GM21619 (cell line): Measurements from ENCODE around the gene AVP.
"Not testable (repeated sequence)": the region's sequence is repeated elsewhere in the genome, so short reads cannot be mapped to it uniquely, and the experiment has no call there.

Source experiments
- ATAC-seq: cut with Tn5 transposase; IDR thresholded peaks from one replicate; pipeline ENCODE4 v1.9.1; 2021; ENCODE audit not compliant: unreplicated experiment

The AVP gene, protein sequence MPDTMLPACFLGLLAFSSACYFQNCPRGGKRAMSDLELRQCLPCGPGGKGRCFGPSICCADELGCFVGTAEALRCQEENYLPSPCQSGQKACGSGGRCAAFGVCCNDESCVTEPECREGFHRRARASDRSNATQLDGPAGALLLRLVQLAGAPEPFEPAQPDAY

GRCh38 chr20:3084283-3084985 is at the start of gene AVP:
AVP (minus strand) TSS chr20:3084724; CDS start chr20:3084674, 50 bp downstream.
- no peak for ATAC-seq

DNA sequence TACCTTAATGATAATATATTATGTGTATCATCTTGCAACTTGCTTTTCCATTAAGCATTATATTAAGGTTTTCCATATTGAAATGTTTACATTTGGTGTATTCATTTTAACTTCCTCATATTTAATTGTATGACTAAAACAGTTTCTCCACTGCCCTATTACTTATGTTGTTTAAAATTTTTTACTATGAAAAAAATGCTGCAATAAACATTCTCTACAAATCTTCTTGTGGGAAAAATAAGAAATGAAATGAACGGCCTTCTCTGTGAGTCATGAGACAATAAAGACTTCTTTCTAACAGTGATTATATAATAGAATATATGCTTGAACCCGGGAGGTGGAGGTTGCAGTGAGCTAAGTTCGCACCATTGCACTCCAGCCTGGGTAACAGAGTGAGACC is 49.6 kb upstream of the AVP start:
- no peak for ATAC-seq

GRCh38 chr20:3133155-3133554 is 48.6 kb upstream of the AVP start:
- no peak for ATAC-seq

DNA sequence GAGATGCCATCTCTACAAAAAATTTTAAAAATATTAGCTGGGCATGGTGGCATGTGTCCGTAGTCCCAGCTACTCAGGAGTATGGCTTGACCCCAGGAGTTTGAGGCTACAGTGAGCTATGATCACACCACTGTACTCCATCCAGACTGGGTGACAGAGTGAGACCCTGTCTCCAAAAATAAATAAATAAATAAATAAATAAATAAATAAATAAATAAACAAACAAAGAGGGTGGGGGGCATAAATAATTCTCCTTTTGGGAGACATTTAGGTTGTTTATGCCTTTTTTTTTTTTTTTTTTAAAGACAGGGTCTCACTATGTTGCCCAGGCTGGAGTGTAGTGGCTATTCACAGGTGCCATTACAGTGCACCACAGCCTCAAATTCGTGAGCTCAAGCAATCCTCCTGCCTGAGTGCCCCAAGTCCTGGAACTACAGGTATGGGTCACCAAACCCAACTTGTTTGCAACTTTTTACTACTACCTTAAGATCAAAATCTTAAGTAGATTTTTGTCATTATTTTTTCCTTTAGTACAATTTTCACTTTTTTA is 45.6 kb upstream of the AVP start:
- ATAC-seq = no peak

- no peak for ATAC-seq
Observed at GRCh38 chr20:3129094-3129493, 44.6 kb upstream of the AVP start.

- ATAC-seq = no peak
Observed at GRCh38 chr20:3128275-3128984, 43.9 kb upstream of the AVP start.

DNA sequence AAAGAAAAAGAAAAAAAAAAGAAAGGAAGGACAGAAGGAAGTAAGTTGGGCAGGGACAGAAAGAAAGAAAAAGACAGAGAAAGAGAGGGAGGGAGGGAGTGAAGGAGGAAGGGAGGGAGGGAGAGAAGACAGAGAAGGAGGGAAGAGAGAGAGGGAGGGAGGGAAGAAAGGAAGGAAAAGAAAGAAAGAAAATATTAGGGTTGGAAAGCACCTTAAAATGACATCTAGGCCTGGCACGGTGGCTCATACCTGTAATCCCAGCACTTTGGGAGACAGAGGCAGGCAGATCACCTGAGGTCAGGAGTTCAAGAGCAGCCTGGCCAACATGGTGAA is 42.0 kb upstream of the AVP start:
- no peak for ATAC-seq

DNA sequence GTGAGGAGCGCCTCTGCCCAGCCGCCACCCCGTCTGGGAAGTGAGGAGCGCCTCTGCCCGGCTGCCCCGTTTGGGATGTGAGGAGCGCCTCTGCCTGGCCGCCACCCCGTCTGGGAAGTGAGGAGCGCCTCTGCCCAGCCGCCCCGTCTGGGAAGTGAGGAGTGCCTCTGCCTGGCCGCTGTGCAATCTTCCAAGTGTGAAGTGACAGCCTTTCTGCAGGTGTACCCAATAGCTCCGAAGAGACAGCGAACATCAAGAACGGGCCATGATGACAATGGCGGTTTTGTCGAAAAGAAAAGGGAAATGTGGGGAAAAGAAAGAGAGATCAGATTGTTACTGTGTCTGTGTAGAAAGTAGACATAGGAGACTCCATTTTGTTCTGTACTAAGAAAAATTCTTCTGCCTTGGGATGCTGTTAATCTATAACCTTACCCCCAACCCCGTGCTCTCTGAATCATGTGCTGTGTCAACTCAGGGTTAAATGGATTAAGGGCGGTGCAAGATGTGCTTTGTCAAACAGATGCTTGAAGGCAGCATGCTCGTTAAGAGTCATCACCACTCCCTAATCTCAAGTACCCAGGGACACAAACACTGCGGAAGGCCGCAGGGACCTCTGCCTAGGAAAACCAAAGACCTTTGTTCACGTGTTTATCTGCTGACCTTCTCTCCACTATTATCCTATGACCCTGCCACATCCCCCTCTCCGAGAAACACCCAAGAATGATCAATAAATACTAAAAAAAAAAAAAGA is 41.4 kb upstream of the AVP start:
- not testable (repeated sequence) for ATAC-seq

DNA sequence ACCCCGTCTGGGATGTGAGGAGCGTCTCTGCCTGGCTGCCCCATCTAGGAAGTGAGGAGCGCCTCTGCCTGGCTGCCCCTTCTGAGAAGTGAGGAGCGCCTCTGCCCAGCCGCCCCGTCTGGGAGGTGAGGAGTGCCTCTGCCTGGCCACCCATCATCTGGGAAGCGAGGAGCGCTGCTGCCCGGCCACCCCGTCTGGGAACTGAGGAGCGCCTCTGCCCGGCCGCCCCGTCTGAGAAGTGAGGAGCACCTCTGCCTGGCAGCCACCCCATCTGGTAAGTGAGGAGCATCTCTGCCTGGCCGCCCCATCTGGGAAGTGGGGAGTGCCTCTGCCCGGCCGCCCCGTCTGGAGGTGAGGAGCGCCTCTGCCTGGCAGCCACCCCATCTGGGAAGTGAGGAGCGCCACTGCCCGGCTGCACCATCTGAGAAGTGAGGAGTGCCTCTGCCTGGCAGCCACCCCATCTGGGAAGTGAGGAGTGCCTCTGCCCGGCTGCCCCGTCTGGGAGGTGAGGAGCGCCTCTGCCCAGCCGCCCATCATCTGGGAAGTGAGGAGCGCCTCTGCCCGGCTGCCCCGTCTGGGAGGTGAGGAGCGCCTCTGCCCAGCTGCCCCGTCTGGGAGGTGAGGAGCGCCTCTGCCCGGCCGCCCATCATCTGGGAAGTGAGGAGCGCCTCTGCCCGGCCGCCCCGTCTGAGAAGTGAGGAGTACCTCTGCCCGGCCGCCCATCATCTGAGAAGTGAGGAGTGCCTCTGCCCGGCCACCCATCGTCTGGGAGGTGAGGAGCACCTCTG is 40.4 kb upstream of the AVP start:
- ATAC-seq = not testable (repeated sequence)

GRCh38 chr20:3124163-3124562 is 39.6 kb upstream of the AVP start:
- not testable (repeated sequence) for ATAC-seq

DNA sequence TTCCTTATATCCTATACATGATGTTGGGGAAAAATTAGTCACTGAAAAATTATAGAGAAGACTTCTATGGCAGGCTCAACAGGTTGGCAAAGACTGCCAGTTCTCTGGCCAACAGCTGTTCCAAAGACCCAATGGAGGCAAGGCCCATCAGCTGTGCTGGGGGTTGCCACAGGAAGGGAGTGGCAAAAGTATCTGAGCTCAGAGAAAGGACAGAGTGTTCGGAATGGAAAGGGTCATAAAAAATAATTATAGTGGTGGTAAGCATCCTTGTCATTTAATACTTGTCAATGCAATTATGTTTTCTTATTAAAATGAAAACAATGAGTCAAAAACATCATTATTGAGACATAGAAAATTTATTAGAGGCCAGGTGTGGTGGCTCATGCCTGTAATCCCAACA is 39.0 kb upstream of the AVP start:
- ATAC-seq = no peak

GRCh38 chr20:3121955-3122610 is 37.6 kb upstream of the AVP start:
- ATAC-seq = no peak

DNA sequence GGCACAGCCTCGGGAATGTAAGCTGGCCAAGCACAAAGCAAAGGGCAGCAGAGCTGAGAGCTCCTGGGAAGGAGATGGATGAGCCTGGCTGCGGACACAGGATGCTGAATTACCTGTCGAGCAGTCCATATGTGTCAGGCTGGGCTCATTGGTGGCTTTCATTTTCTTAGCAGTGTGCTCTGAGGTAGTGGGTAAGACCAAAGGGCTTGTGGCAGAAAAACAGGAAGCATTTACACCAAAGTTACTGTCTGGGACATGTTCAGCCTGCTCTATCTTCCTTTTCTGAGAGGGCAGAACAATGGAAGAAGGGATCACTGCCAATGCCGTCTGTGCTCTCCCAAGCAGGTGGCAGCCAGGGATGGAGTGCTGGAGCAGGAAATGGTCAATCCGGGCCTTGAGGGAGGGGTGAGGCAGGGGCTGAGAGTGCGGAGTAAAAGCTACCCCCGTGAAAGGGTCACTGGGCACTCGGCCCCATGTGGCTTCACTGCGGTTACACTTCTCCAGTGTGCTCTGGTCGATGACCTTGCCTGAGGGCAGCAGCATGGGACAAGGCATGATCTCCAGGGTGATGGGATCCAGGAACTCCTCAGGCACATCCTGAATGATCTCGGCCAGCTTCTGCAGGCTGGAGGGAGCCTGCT is 36.9 kb upstream of the AVP start:
- ATAC-seq = no peak

GRCh38 chr20:3119044-3119443 is 34.5 kb upstream of the AVP start:
- no peak for ATAC-seq

DNA sequence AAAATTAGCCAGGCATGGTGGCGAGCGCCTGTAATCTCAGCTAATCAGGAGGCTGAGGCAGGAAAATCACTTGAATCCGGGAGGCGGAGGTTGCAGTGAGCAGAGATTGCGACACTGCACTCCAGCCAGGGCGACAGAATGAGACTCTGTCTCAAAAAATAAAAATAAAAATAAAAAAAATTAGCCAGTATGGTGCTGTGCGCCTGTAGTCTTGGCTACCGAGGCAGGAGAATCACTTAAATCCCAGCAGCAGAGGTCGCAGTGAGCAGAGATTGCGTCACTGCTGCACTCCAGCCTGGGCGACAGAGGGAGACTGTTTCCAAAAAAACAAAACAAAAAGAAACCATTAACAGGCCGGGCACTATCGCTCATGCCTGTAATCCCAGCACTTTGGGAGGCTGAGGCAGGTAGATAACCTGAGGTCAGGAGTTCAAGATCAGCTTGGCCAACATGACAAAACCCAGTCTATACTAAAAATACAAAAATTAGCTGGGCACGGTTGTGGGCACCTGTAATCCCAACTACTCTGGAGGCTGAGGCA is 33.4 kb upstream of the AVP start:
- ATAC-seq = not testable (repeated sequence)

- no peak for ATAC-seq
Observed at GRCh38 chr20:3116341-3116740, 31.8 kb upstream of the AVP start.

DNA sequence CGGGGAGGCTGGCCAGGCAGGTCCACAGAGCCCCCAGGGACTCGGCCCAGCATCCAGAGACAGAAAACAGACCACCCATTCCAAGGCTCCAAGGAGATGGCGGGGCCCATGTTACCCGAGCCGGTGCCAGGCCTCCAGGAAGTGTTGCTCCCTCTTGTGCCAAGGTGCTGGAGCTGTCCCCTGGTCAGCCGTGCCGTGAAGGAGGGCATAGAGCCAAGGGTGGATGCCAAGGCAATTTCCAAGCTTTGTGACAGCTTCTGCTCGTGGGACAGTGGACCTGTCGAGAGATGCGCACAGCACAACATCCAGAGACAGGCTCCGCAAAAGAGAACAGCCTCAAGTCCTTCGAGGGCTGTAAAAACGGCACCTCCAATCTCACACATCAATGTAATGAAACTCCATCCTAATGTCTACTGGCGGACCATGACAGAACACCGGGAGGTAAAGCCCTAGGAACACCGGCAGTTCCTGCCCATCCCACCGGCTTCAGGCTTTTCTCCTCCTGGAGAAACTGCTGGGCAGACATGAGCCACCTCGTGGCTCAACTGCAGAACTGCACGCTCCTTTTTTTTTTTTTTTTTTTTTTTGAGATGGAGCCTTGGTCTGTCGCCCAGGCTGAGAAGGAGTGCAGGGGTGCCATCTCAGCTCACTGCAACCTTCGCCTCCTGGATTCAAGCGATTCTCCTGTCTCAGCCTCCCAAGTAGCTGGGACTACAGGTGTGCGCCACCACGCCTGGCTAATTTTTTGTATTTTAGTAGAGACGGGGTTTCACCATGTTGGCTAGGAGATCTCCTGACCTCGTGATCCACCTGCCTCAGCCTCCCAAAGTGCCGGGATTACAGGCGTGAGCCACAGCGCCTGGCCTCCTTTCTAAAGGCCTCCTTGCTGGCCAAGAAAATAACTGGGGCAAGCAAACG is 30.9 kb upstream of the AVP start:
- ATAC-seq = no peak

DNA sequence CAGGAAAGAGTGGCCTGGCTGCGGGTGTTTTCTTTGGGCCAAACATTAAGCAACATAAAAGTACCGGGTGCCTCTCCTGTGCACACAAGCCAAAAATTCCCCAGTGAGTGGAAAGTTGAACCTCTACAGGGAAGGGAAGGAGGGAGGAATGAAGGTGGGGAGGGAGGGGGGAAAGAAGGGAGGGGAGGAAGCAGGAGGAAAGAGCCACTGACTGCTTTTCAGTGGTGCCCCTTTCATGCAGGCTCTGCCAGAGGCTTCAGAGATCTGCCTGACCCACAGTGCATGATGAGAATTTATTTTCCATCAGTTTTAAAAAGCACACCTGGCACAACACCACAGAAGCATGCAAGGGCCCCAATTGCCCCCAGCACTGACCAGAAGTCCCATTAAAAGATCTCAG is 27.5 kb upstream of the AVP start:
- no peak for ATAC-seq
